Measurements from ENCODE around the gene MIEF1.

DNA sequence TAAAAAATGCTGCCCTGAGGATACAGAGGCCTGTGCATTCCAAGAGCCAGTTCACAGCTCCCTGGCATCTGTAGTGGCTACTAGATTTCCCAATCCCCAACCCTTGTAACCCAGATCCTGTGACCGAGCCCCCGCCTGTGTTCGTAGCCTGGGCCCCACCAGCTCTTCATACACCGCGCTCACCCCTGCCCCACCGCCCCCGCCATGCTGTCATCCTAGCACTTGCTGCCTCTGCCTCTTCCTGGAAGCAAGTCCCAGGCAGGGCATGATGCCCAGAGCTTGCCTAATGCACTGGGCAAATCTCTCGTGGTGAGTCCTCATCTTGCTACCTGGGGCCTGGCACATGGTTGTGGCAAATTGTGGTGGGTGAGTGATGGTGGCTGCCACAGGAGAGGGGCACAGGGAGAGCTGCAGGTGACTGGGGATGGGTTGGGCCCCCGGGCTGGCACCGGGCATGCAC lies 38.1 kb upstream of the MIEF1 start:
- TF ChIP-seq, protein P1, sequence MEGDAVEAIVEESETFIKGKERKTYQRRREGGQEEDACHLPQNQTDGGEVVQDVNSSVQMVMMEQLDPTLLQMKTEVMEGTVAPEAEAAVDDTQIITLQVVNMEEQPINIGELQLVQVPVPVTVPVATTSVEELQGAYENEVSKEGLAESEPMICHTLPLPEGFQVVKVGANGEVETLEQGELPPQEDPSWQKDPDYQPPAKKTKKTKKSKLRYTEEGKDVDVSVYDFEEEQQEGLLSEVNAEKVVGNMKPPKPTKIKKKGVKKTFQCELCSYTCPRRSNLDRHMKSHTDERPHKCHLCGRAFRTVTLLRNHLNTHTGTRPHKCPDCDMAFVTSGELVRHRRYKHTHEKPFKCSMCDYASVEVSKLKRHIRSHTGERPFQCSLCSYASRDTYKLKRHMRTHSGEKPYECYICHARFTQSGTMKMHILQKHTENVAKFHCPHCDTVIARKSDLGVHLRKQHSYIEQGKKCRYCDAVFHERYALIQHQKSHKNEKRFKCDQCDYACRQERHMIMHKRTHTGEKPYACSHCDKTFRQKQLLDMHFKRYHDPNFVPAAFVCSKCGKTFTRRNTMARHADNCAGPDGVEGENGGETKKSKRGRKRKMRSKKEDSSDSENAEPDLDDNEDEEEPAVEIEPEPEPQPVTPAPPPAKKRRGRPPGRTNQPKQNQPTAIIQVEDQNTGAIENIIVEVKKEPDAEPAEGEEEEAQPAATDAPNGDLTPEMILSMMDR (IDR thresholded peaks at IDR 0.05; ENCODE audit: insufficient read depth, low read length) = no peak
- TF ChIP-seq, protein P2, sequence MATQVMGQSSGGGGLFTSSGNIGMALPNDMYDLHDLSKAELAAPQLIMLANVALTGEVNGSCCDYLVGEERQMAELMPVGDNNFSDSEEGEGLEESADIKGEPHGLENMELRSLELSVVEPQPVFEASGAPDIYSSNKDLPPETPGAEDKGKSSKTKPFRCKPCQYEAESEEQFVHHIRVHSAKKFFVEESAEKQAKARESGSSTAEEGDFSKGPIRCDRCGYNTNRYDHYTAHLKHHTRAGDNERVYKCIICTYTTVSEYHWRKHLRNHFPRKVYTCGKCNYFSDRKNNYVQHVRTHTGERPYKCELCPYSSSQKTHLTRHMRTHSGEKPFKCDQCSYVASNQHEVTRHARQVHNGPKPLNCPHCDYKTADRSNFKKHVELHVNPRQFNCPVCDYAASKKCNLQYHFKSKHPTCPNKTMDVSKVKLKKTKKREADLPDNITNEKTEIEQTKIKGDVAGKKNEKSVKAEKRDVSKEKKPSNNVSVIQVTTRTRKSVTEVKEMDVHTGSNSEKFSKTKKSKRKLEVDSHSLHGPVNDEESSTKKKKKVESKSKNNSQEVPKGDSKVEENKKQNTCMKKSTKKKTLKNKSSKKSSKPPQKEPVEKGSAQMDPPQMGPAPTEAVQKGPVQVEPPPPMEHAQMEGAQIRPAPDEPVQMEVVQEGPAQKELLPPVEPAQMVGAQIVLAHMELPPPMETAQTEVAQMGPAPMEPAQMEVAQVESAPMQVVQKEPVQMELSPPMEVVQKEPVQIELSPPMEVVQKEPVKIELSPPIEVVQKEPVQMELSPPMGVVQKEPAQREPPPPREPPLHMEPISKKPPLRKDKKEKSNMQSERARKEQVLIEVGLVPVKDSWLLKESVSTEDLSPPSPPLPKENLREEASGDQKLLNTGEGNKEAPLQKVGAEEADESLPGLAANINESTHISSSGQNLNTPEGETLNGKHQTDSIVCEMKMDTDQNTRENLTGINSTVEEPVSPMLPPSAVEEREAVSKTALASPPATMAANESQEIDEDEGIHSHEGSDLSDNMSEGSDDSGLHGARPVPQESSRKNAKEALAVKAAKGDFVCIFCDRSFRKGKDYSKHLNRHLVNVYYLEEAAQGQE (IDR thresholded peaks at IDR 0.05; ENCODE audit: insufficient replicate concordance, low read depth) = no peak
- no peak for TF ChIP-seq POLR2AphosphoS5 (IDR thresholded peaks at IDR 0.05; ENCODE audit: low read depth)

All from HL-60 (cell line).